Stimulated activated CD8-positive, alpha-beta memory T cell treated with anti-CD3 and anti-CD28 coated beads, Interleukin-4, amount 100 ng/mL, for 24 hours (primary cell): Measurements from ENCODE around the gene PIMREG.
"Not testable (repeated sequence)": the region's sequence is repeated elsewhere in the genome, so short reads cannot be mapped to it uniquely, and the experiment has no call there.

Source experiments
- DNase-seq: peaks from one replicate; pipeline ENCODE4 v3.0.0-alpha.2; 2020; ENCODE audit warnings: low read depth

PIMREG gene

GRCh38 chr17:6479622-6480302, 35.5 kb downstream of the PIMREG start:
- DNase-seq: no peak

- DNase-seq: no peak
Observed at GRCh38 chr17:6480303-6480675, 36.0 kb downstream of the PIMREG start.

- DNase-seq: no peak
Observed at GRCh38 chr17:6482105-6482455, 37.8 kb downstream of the PIMREG start.

GRCh38 chr17:6482796-6483195, 38.5 kb downstream of the PIMREG start:
- not testable (repeated sequence) for DNase-seq

- no peak for DNase-seq
Observed at GRCh38 chr17:6483507-6483906, 39.3 kb downstream of the PIMREG start.

- no peak for DNase-seq
Observed at GRCh38 chr17:6485646-6486412, 41.6 kb downstream of the PIMREG start.

GRCh38 chr17:6487251-6488007, 43.2 kb downstream of the PIMREG start:
- no peak for DNase-seq

- no peak for DNase-seq
Observed at GRCh38 chr17:6488008-6488539, 43.8 kb downstream of the PIMREG start.

- no peak for DNase-seq
Observed at GRCh38 chr17:6489016-6489550, 44.8 kb downstream of the PIMREG start.

GRCh38 chr17:6491071-6491700, 46.9 kb downstream of the PIMREG start:
- DNase-seq: no peak

- no peak for DNase-seq
Observed at GRCh38 chr17:6492892-6493674, 48.8 kb downstream of the PIMREG start.

- no peak for DNase-seq
Observed at GRCh38 chr17:6494239-6494941, 50.1 kb downstream of the PIMREG start.

- DNase-seq: no peak
Observed at GRCh38 chr17:6495450-6496115, 51.3 kb downstream of the PIMREG start.

- no peak for DNase-seq
Observed at GRCh38 chr17:6496116-6496481, 51.8 kb downstream of the PIMREG start.

- DNase-seq: no peak
Observed at GRCh38 chr17:6496640-6497441, 52.6 kb downstream of the PIMREG start.

GRCh38 chr17:6497496-6498221, 53.4 kb downstream of the PIMREG start:
- DNase-seq: no peak

GRCh38 chr17:6498356-6498755, 54.1 kb downstream of the PIMREG start:
- no peak for DNase-seq

GRCh38 chr17:6498901-6499540, 54.8 kb downstream of the PIMREG start:
- no peak for DNase-seq
